SJSA1 (cell line): ENCODE results near the gene GPR179. TPM values are rescaled to one million over a fixed set of nuclear protein-coding genes. Genes with fewer than 3 reads are reported as not detected.

ENCODE experiments used
- total RNA-seq: library from RNA; depleted of rRNA; stranded (reverse); fragments of >200 nt; shearing (Covaris generic); gene quantifications from 2 replicates; pipeline ENCODE4 v1.2.3, GENCODE V29; 2014; rRNA removed

The GPR179 gene
- total RNA-seq, 1 experiment from 2014 or later = 0.05 TPM

Other genes with a start within 250 kb of the GPR179 start
- 0.13 TPM in 1 of 2 replicates, not detected in the other for gene TBC1D3E, start 216.0 kb downstream of the GPR179 start, total RNA-seq
- gene TBC1D3, start 151.4 kb downstream of the GPR179 start, total RNA-seq = not detected in 2 replicates
- 34.6 and 40.4 TPM in 2 replicates for gene MRPL45, start 46.8 kb downstream of the GPR179 start, total RNA-seq
- 10.8 and 14.2 TPM in 2 replicates for gene SOCS7, start 7.9 kb upstream of the GPR179 start, total RNA-seq
- 24.9 and 56.4 TPM in 2 replicates for gene ARHGAP23, start 84.5 kb upstream of the GPR179 start, total RNA-seq